ENCODE data around the gene GUCY2C. TPM values are rescaled to one million over a fixed set of nuclear protein-coding genes. Genes with fewer than 3 reads are reported as not detected.
"Not testable (repeated sequence)": the region's sequence is repeated elsewhere in the genome, so short reads cannot be mapped to it uniquely, and the experiment has no call there.

GUCY2C gene
- not detected in 2 replicates for total RNA-seq (2014; rRNA removed; shearing (Covaris generic))

GRCh38 chr12:14696265-14696741 lies at the start of gene GUCY2C:
TSS of gene GUCY2C (minus strand) at chr12:14696599. CDS start at chr12:14696448, 151 bp downstream.
- in situ Hi-C loops (cut with HindIII; ENCODE audit: low sequenced_read_pairs) = no loop called here
- DNase-seq (ENCODE audit: low spot score) = no peak

DNA sequence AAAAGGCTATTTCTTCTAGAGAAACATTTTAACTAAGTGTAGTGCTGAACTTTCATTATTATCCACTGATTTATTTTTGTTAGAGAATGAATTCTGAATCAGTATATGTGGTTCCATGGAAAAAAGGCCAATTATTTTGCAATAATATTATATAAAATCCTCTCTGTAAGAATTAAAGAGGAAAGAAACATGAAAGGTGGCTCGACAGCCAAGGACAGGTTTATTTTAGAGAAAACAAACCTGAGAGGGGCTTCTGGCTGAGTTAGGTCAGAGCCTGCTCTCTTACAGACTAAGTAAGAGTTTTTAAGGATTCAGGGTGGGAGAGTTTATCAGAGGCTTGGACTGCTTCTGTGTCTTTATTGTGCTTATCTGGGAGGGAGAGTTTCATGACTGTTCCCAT lies 46.7 kb upstream of the GUCY2C start:
- in situ Hi-C loops (cut with HindIII; ENCODE audit: low sequenced_read_pairs) = no loop called here
- no peak for DNase-seq (ENCODE audit: low spot score)

GRCh38 chr12:14741942-14742341 lies 45.5 kb upstream of the GUCY2C start:
- DNase-seq (ENCODE audit: low spot score) = no peak
- in situ Hi-C loops (cut with HindIII; ENCODE audit: low sequenced_read_pairs) = no loop called here

- no peak for DNase-seq (ENCODE audit: low spot score)
- in situ Hi-C loops (cut with HindIII; ENCODE audit: low sequenced_read_pairs) = no loop called here
Observed at GRCh38 chr12:14741153-14741552, 44.8 kb upstream of the GUCY2C start.

DNA sequence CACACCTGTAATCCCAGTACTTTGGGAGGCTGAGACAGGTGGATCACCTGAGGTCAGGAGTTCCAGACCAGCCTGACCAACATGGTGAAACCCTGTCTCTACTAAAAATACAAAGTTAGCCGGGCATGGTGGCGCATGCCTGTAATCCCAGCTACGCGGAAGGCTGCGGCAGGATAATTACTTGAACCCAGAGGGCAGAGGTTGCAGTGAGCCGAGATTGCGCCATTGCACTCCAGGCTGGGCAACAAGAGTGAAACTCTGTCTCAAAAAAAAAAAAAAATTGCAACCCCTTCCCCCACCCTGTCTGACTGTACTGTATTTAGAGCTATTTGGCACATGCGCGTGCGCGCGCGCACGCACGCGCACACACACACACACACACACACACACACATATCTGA lies 40.0 kb upstream of the GUCY2C start:
- in situ Hi-C loops (cut with HindIII; ENCODE audit: low sequenced_read_pairs); DNase-seq (ENCODE audit: low spot score): not testable (repeated sequence)

DNA sequence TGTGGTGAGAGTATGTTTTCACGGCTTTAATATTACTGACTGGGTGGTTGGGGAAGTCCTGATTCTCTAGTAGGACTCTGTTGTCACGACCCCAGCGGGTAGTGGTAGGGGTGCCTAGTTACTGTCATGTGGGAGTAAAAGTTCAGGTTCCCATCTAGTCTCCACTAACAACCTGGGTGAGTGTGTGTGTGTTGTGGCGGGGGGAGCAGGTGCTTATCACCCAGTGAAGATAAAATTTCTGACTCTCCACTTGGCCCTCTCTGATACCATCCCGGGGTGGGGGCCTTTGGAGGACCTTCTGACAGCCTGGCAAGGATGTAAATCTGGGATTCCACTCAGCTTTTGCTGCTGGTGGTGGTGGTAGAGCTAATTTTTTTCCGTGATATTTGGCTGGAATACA lies 35.4 kb upstream of the GUCY2C start:
- in situ Hi-C loops (cut with HindIII; ENCODE audit: low sequenced_read_pairs) = no loop called here
- no peak for DNase-seq (ENCODE audit: low spot score)

GRCh38 chr12:14729586-14729985 lies 33.2 kb upstream of the GUCY2C start:
- in situ Hi-C loops (cut with HindIII; ENCODE audit: low sequenced_read_pairs) = no loop called here

DNA sequence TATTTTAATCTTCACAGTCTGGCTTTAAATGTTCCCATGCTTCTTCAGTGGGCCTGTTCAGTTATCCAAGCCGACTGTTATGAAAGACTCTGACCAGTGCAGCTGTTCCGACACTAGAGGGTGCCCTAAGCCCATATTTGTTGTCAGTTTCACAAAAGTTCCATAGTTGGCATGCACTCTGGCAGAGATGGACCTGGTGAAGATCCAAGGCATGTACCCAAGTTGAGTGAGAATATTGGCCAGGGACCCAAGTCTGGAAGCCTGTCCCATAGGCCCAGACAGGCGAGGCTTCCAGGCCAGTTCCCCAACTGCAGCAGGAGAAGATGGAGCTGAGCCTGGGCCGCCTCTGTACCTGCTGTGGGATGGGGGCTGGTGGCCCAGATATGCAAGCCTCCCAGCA lies 27.4 kb upstream of the GUCY2C start:
- peak; percentile 22 for DNase-seq (ENCODE audit: low spot score)
- in situ Hi-C loops (cut with HindIII; ENCODE audit: low sequenced_read_pairs) = no loop called here

More at GRCh38 chr12:14729586-14729985, 33.2 kb upstream of the GUCY2C start:
- DNase-seq (ENCODE audit: low spot score) = no peak

GRCh38 chr12:14716848-14717444 lies 20.5 kb upstream of the GUCY2C start:
- in situ Hi-C loops (cut with HindIII; ENCODE audit: low sequenced_read_pairs) = no loop called here
- peak; percentile 23 for DNase-seq (ENCODE audit: low spot score)

DNA sequence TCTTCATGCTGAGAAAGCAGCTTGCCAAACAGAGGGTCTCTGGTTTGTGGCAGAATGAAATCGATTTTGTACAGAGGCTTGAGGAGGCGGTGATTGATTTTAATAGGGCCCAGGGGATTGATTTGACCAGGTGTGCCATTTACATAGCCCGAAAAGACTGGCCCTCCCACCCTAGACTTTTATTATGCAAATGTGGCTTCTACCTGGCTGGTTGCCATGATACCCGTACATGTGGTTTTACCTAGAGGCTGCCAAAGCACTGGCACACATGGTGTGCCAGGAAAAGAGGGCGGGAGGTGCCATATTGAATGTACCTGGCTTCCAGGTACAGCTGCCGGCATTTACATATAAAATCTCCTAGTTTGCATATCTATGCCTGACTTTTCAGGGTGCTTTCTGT lies 18.0 kb upstream of the GUCY2C start:
- DNase-seq (ENCODE audit: low spot score) = no peak
- in situ Hi-C loops (cut with HindIII; ENCODE audit: low sequenced_read_pairs) = no loop called here

GRCh38 chr12:14710632-14711320 lies 14.4 kb upstream of the GUCY2C start:
- in situ Hi-C loops (cut with HindIII; ENCODE audit: low sequenced_read_pairs) = no loop called here

DNA sequence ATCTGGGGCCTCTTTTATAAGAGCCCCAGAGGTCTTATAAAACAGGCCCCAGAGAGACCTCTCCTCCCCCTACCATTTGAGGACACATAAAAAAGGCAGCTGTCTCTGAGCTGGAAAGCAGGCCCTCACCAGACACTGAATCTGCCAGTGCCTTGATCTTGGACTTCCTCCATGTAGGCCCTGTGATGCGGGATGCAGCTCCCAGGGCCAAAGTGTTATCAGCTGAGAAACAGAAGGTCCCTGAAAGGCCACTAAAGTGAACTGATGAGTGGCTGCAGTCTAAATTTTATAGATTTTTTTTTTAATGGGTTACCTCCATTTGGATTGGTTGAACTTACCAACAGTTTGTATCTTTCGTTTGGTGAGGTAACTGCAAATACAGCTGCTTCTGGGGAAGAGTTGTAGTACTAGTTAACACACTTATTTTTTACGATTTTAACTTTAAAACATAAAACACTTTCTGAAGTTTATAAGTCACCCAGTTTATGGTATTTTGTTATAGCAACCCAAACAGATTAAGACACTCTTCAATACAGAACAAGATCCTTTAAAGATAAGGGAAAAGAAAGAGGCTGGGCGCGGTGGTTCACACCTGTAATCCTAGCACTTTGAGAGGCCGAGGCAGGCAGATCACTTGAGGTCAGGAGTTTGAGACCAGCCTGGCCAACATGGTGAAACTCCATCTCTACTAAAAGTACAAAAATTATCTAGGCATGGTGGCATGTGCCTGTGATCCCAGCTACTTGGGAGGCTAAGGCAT lies 5.6 kb upstream of the GUCY2C start:
- no peak for DNase-seq (ENCODE audit: low spot score)
- in situ Hi-C loops (cut with HindIII; ENCODE audit: low sequenced_read_pairs) = no loop called here

More at GRCh38 chr12:14710632-14711320, 14.4 kb upstream of the GUCY2C start:
- DNase-seq (ENCODE audit: low spot score) = no peak

GRCh38 chr12:14700935-14701334 lies 4.5 kb upstream of the GUCY2C start:
- in situ Hi-C loops (cut with HindIII; ENCODE audit: low sequenced_read_pairs) = no loop called here
- DNase-seq (ENCODE audit: low spot score) = no peak

- no peak for DNase-seq (ENCODE audit: low spot score)
- in situ Hi-C loops (cut with HindIII; ENCODE audit: low sequenced_read_pairs) = no loop called here
Observed at GRCh38 chr12:14699923-14700322, 3.5 kb upstream of the GUCY2C start.

DNA sequence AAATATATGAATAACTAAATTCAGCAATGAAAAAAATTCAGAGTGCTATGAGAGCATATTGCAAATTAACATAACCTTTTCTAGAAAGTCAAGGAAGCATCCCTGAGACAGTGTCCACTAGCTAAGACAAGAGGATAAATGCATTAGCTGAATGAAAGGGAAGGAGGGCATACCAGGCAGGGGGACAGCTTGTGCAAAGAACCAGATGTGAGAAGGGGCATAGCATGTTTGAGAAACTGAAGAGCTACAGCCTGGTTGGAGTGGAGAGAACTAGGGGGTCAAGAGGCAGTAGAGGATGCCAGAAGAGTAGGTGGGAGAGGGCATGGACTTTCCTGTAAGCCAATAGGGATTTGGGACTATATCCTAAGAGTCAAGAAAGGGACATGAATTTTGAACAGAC lies 2.2 kb upstream of the GUCY2C start:
- no peak for DNase-seq (ENCODE audit: low spot score)
- in situ Hi-C loops (cut with HindIII; ENCODE audit: low sequenced_read_pairs) = no loop called here

GRCh38 chr12:14695715-14696141 lies 671 bp downstream of the GUCY2C start:
- in situ Hi-C loops (cut with HindIII; ENCODE audit: low sequenced_read_pairs) = no loop called here
- no peak for DNase-seq (ENCODE audit: low spot score)

- in situ Hi-C loops (cut with HindIII; ENCODE audit: low sequenced_read_pairs) = no loop called here
- DNase-seq (ENCODE audit: low spot score) = no peak
Observed at GRCh38 chr12:14694970-14695369, 1.4 kb downstream of the GUCY2C start.

GRCh38 chr12:14694145-14694714 lies 2.2 kb downstream of the GUCY2C start:
- in situ Hi-C loops (cut with HindIII; ENCODE audit: low sequenced_read_pairs) = no loop called here
- DNase-seq (ENCODE audit: low spot score) = no peak

DNA sequence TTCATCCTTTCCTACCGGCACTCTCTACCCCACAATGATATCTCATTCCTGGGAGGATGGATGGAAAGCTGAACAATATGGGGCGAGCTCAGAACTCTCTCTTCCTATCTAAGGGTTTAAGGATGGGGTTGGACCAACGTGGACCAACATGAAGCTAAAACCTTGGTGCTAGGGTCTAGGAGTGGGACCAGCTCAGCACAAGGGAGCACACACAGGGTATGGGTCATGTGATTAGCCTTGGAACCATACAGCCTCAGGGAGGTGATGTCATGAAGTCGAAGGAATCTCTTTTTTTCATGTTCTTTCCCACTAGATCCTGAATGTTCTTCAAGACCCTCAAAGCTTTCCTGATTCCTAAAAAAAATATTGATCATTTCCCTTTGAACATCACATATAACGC lies 3.3 kb downstream of the GUCY2C start:
- in situ Hi-C loops (cut with HindIII; ENCODE audit: low sequenced_read_pairs) = no loop called here
- no peak for DNase-seq (ENCODE audit: low spot score)

DNA sequence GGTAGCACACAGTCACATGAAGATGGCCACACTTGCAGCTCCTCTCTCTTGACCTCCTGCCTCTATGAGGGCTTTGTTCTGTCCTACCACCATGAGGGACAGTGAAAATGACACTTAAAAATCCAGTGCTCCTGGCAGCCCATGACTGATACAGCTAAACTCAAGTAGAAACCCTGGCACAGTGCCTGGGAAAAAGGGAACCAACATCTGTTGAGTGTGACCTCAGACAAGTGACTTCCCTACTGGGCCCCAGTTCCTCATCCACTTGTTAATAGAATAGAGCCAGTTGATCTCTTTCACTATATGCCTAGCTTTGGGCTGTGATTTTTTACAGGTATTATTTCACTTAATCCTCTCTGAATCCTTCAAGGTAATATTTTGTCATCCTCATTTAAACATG lies 4.8 kb downstream of the GUCY2C start:
- in situ Hi-C loops (cut with HindIII; ENCODE audit: low sequenced_read_pairs) = no loop called here
- no peak for DNase-seq (ENCODE audit: low spot score)

Measured in G401 (cell line).